SIG-M5 (cell line): ENCODE results near the gene THSD7A.

Source experiments
- DNase-seq: peaks from one replicate; lab custom pipeline; 2025; lab: John Stamatoyannopoulos, UW

Gene THSD7A

GRCh38 chr7:11751807-11752389, 80.1 kb downstream of the THSD7A start:
- DNase-seq, result no peak

DNA sequence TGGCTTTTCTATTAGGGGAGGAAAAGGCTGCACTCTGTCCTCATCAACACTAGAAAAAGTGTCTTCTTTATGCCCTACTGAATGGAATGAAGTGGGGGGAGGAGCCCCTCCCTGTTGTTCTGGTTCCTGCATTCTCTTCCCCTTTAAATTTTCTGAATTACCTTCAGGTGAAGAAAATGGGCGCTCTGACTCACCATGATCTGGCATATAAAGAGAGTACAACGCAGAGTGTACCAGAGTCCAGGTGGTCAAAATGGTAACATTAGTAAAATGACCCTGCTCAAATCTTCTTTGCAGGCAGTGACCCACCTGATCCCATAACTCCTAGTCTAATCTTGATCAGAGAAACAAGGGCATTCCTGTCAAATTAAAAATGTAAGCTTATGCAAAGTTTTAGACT, 80.7 kb downstream of the THSD7A start:
- DNase-seq, result no peak

- DNase-seq, result no peak
Measured at GRCh38 chr7:11750191-11750590, 81.8 kb downstream of the THSD7A start.

DNA sequence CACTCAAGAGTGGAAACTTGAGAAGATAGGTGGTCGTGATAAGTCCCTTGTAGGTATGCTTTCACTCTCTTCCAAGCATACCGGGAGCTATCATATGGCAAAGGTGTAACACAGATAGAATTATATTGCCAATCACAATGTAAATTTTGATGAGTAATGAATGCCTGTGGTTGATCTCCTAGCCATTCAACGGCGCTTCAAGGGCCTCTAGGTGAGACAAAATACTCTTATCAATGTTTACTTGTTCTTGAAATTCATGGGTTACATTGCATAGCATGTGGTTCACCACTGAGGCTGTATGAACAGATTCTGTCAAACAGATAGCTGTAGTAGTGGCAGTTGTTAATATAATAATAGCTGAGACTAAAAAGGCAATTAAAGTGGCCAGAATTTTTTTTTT, 82.4 kb downstream of the THSD7A start:
- no peak for DNase-seq

DNA sequence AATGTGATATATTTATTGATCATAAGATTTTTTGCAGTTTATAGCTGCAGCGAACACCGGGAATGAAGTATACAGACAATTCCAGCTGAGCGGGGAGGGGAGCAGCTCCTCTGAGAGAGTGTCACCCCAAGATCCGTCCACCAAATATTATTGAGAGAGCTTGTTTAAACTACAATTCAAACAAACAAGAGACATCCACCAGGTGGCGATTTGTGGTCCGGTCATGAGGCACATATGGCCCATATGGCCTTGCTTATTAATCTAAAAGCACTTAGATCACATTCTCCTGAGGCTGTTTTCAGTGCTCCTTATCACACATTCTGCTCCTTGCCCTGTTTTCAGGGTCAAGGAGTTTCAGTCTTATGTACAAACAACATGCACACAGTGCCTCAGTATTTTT, 83.1 kb downstream of the THSD7A start:
- no peak for DNase-seq

DNA sequence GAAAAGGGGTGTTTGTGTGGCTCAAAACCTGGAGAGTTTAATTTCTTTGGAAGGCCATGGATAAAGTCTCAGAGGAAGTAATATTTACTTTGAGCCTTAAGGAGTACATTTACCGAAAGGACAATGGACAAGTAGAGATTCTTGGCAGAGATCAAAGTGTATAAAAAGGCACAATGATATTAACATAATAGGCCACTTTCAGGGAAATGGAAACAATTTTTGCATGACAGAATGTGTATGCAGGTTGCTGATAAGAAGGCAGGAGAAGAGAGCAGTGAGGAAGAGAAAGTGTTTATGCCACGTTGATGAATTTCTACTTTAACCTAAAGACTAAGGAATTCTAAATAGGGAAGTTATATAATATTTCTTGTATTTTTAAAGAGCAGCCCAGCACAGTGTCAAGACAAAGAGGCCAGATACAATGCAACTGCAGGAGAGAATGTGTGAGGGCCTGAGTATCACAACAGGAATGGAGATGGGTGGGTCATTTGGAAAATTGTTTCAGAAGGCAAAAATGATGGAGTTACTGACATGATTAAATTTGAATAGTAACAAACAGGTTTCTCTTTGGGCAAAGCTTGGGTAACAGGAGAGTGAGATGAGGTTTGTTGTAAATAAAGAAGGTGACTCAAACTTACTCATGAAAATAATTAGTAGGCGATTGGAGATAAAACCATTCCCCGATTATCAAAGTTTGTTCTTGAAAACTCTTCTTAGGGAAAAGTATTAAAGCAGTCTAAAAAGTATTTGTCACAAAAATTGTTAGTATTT, 84.1 kb downstream of the THSD7A start:
- no peak for DNase-seq

DNA sequence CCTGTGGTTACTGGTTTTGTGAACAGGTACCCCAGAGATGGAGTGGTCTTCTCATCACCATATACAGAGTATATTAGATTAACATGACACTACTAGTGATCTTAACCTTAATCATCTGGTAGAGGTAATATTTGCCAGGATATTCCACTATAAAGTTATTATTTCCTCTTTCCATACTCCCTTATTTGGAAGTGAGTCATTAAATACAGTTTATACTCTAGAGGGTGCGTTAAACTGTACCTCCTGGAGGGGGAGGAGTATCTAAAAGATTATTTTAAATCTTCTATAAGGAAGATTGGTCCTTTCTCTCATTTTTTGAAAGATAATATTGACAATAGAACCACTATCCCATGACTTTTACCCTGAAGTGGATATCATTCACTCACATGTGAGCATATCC, 85.4 kb downstream of the THSD7A start:
- DNase-seq, result no peak

DNA sequence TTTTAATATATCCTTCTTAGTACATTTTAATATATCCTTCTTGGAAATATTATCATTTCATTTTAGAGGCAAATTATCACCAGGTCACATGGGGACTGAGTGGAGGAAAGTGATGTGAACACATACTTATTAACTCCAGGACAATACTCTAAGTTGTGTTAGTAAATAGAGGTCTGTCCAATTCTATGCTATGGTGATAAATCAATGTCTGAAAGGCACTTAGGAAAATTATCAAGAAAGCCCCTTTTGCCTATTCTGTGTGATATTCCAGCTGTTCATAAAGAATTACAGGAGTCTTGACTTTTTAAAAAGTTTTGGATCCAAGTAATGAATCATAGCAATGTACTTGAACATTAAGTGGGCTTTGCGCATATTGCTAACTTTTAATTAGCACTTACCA, 88.5 kb downstream of the THSD7A start:
- no peak for DNase-seq

- DNase-seq, result no peak
Measured at GRCh38 chr7:11743016-11743415, 89.0 kb downstream of the THSD7A start.

DNA sequence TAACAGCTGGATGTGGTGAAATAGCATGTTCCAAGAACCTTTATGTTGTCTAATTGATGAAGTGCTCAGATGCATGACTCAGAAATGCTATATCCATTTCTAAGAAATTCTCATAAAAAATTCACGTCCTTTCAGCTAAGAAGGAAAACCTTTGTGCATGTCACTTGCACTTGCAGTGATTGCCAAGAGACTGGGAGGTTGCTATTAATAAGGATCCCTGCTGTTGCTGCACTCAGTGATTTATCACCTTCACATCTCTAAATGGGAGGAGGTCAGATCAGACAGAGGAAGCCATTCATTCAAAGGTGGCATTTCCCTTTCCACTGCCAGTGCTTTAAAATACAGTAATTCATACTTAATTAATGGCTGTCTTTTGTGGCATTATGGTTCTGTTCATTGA, 89.5 kb downstream of the THSD7A start:
- no peak for DNase-seq

- DNase-seq, result no peak
Measured at GRCh38 chr7:11737723-11738122, 94.3 kb downstream of the THSD7A start.

- DNase-seq, result no peak
Measured at GRCh38 chr7:11732207-11732606, 99.8 kb downstream of the THSD7A start.

GRCh38 chr7:11730725-11731124, 101.3 kb downstream of the THSD7A start:
- DNase-seq, result no peak

- DNase-seq, result no peak
Measured at GRCh38 chr7:11727864-11728263, 104.1 kb downstream of the THSD7A start.

DNA sequence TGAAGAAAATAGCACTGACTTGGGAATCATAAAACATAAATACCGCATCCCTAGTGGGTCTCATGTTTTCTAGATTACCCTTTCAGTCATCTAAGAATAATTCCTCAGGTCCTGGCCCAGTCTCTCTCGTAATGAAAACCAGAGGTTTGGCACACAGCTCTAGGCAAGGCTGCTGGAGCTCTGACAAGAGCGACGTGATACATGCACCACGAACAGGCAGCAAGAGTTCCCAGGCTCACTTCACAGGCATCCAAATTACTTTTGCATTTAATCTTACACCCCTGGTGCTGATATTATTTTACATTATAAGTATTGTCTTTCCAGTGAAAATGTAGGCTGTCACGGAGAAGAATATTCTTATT, 105.2 kb downstream of the THSD7A start:
- no peak for DNase-seq

DNA sequence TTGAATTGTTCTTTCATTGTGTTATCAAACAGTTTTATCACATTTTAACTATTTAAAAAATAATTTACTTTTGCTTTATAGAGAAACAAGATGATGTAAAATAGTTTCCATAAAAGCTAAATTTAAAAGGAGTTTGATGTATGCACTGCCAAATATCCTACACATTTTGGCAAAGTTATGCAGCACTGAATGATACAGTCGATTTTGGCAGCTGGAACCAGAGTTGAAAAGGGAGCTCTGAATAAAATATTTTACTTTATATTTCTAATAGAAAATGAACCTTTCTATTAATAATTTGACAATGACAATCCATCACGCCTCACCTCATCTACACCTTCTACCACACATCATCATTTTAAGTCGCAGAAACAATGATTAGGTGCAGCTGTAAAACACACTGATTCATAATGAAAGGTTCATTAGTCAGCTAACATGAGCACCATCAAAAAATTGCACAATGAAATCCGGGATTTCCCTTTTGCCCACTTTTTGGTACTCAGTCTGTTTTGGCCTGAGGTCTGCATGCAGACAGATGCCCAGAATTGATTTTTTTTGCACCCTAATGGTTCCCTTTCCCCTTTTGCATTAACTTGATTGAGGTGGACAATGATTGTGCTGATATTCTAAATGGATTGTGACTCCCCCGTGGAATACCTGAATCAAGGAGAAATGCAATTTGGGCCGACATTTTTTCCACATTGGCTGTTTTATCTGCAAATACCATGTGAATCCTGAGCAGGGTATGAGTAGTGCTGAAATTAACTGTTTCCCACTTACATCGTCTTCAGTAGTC, 105.8 kb downstream of the THSD7A start:
- DNase-seq, result no peak

- DNase-seq, result no peak
Measured at GRCh38 chr7:11716185-11716584, 115.8 kb downstream of the THSD7A start.

GRCh38 chr7:11714676-11715075, 117.3 kb downstream of the THSD7A start:
- no peak for DNase-seq

GRCh38 chr7:11714205-11714604, 117.8 kb downstream of the THSD7A start:
- no peak for DNase-seq

DNA sequence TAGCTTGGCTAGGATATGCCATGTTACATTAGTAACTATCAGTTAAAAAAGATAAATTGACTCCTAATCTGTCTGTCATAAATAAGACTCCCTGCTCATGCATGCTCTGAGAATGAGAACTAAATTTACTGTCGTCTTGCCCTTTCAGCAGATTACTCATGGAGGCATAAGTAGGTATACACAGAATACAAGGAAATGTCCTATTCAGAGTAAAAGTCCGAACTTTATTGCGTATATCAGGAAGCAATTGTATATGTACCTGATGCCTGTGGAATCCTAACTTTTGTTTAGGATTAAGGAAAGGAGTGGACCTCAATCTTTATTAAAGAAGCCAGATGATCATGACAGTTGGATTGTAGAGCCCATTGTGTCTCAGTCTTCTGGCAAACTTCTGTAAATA, 118.6 kb downstream of the THSD7A start:
- DNase-seq, result no peak

GRCh38 chr7:11710377-11710776, 121.6 kb downstream of the THSD7A start:
- DNase-seq, result no peak

- no peak for DNase-seq
Measured at GRCh38 chr7:11709196-11709595, 122.8 kb downstream of the THSD7A start.

GRCh38 chr7:11707606-11708193, 124.3 kb downstream of the THSD7A start:
- no peak for DNase-seq
